ENCODE measurements around the gene JAM3.
A peak's percentile ranks its signal among the peaks of the same experiment; 100 is the strongest.

JAM3 gene

GRCh38 chr11:134116210-134116609 is 47.3 kb downstream of the JAM3 start:
- DNase-seq = no peak

GRCh38 chr11:134118006-134118405 is 49.1 kb downstream of the JAM3 start:
- DNase-seq = no peak

GRCh38 chr11:134119094-134119493 is 50.2 kb downstream of the JAM3 start:
- DNase-seq = no peak

- DNase-seq = no peak
These were observed 51.4 kb downstream of the JAM3 start for GRCh38 chr11:134120143-134120850.

GRCh38 chr11:134120921-134121526 is 52.2 kb downstream of the JAM3 start:
- DNase-seq = no peak

- DNase-seq = no peak
These were observed 56.0 kb downstream of the JAM3 start for GRCh38 chr11:134124660-134125451.

- DNase-seq = no peak
These were observed 56.6 kb downstream of the JAM3 start for GRCh38 chr11:134125507-134125906.

GRCh38 chr11:134126217-134126822 is 57.4 kb downstream of the JAM3 start:
- no peak for DNase-seq

GRCh38 chr11:134131628-134132244 is 62.9 kb downstream of the JAM3 start:
- no peak for DNase-seq

GRCh38 chr11:134132808-134133207 is 63.9 kb downstream of the JAM3 start:
- DNase-seq = no peak

- DNase-seq = no peak
These were observed 65.3 kb downstream of the JAM3 start for GRCh38 chr11:134134167-134134566.

- no peak for DNase-seq
These were observed 69.5 kb downstream of the JAM3 start for GRCh38 chr11:134138376-134138775.

GRCh38 chr11:134139303-134139872 is 70.5 kb downstream of the JAM3 start:
- DNase-seq = no peak

- DNase-seq = peak; percentile 51 to 64
These were observed 71.0 kb downstream of the JAM3 start for GRCh38 chr11:134139873-134140331.

GRCh38 chr11:134140961-134141490 is 72.2 kb downstream of the JAM3 start:
- no peak for DNase-seq

- DNase-seq = no peak
These were observed 73.7 kb downstream of the JAM3 start for GRCh38 chr11:134142536-134142935.

- no peak for DNase-seq
These were observed 74.9 kb downstream of the JAM3 start for GRCh38 chr11:134143801-134144200.

GRCh38 chr11:134144744-134145143 is 75.9 kb downstream of the JAM3 start:
- no peak for DNase-seq

GRCh38 chr11:134145715-134146114 is 76.8 kb downstream of the JAM3 start:
- DNase-seq = no peak

- DNase-seq = no peak
These were observed 77.7 kb downstream of the JAM3 start for GRCh38 chr11:134146598-134146997.

- no peak for DNase-seq
These were observed 80.5 kb downstream of the JAM3 start for GRCh38 chr11:134149371-134149770.

- no peak for DNase-seq
These were observed 81.5 kb downstream of the JAM3 start for GRCh38 chr11:134150195-134150903.

Measured in CD4-positive, alpha-beta T cell treated with Interleukin-4 for 1 hour (primary cell).